Liver (tissue), 9 donors: ENCODE results near the gene XK. TPM values are rescaled to one million over a fixed set of nuclear protein-coding genes. Genes with fewer than 3 reads are reported as not detected.

Source experiments
- DNase-seq: peaks from one replicate; pipeline ENCODE4 v3.0.0-alpha.2; 2017; ENCODE audit warnings: low spot score
- H3K27ac ChIP-seq, 2 donors: one replicate each; pipeline ENCODE4 v1.7.0; 2013; ENCODE audit warnings: inconsistent platforms in 2 of 2, low read length in 2 of 2, control low read depth in 1 of 2, low read depth in 1 of 2, mild to moderate bottlenecking in 1 of 2
- H3K27me3 ChIP-seq, 4 donors: one replicate each; pipeline versions ENCODE4 v1.6.1 to v1.7.0; 2013; ENCODE audit warnings: low read length in 3 of 4, inconsistent platforms in 1 of 4, mild to moderate bottlenecking in 1 of 4, moderate library complexity in 1 of 4; ENCODE audit not compliant: control insufficient read depth in 4 of 4, insufficient read depth in 4 of 4
- H3K36me3 ChIP-seq, 4 donors: one replicate each; pipeline versions ENCODE4 v1.6.1 to v1.7.0; 2013; ENCODE audit warnings: low read length in 3 of 4, mild to moderate bottlenecking in 3 of 4, low read depth in 1 of 4, moderate library complexity in 1 of 4; ENCODE audit not compliant: control insufficient read depth in 4 of 4, insufficient read depth in 3 of 4
- H3K4me1 ChIP-seq, 4 donors: one replicate each; pipeline versions ENCODE4 v1.6.1 to v1.7.0; 2013; ENCODE audit warnings: low read length in 3 of 4, mild to moderate bottlenecking in 3 of 4, moderate library complexity in 1 of 4; ENCODE audit not compliant: control insufficient read depth in 4 of 4, insufficient read depth in 4 of 4
- H3K4me3 ChIP-seq, 3 donors: one replicate each; pipeline versions ENCODE4 v1.6.1 to v1.7.0; 2013; ENCODE audit warnings: low read length in 3 of 3, control low read depth in 1 of 3, low read depth in 1 of 3, mild to moderate bottlenecking in 1 of 3
- H3K9ac ChIP-seq, 2 donors: one replicate each; pipeline ENCODE4 v1.7.0; 2013; ENCODE audit warnings: low read length in 2 of 2, mild to moderate bottlenecking in 2 of 2, moderate library complexity in 2 of 2, control low read depth in 1 of 2, low read depth in 1 of 2
- H3K9me3 ChIP-seq, 4 donors: one replicate each; pipeline versions ENCODE4 v1.6.1 to v1.7.0; 2013; ENCODE audit warnings: low read length in 3 of 4; ENCODE audit not compliant: control insufficient read depth in 4 of 4
- EGR1 ChIP-seq, 2 donors: IDR thresholded peaks; 2 replicates each; pipeline ENCODE4 v1.6.1; 2016 to 2018; ENCODE audit warnings: antibody characterized with exemption in 2 of 2, low read depth in 2 of 2
- FOXA1 ChIP-seq: IDR thresholded peaks from 2 replicates; pipeline ENCODE4 v1.6.1; 2016; ENCODE audit warnings: antibody characterized with exemption
- FOXA2 ChIP-seq: IDR thresholded peaks from 2 replicates; pipeline ENCODE4 v1.6.1; 2016; ENCODE audit warnings: antibody characterized with exemption
- GABPA ChIP-seq, 2 donors: IDR thresholded peaks in 1 of 2; conservative IDR thresholded peaks in 1 of 2; 2 replicates each; pipeline ENCODE4 v1.6.1; 2016; ENCODE audit warnings: antibody characterized with exemption in 2 of 2, mild to moderate bottlenecking in 1 of 2, moderate library complexity in 1 of 2
- HNF4A ChIP-seq, 2 donors: conservative IDR thresholded peaks; 2 replicates each; pipeline ENCODE4 v1.6.1; 2016; ENCODE audit warnings: antibody characterized with exemption in 2 of 2, mild to moderate bottlenecking in 2 of 2
- HNF4G ChIP-seq: IDR thresholded peaks from 2 replicates; pipeline ENCODE4 v1.6.1; 2016; ENCODE audit warnings: antibody characterized with exemption
- JUND ChIP-seq, 2 donors: IDR thresholded peaks; 2 replicates each; pipeline ENCODE4 v1.6.1; 2016; ENCODE audit warnings: antibody characterized with exemption in 2 of 2
- NR2F2 ChIP-seq: IDR thresholded peaks from 2 replicates; pipeline ENCODE4 v1.6.1; 2016; ENCODE audit warnings: antibody characterized with exemption
- RXRA ChIP-seq, 2 donors: IDR thresholded peaks; 2 replicates each; pipeline ENCODE4 v1.6.1; 2017 to 2018; ENCODE audit warnings: antibody characterized with exemption in 2 of 2, mild to moderate bottlenecking in 1 of 2
- SP1 ChIP-seq: IDR thresholded peaks from 2 replicates; pipeline ENCODE4 v1.6.1; 2018; ENCODE audit warnings: antibody characterized with exemption, mild to moderate bottlenecking
- TAF1 ChIP-seq: conservative IDR thresholded peaks from 2 replicates; pipeline ENCODE4 v1.6.1; 2016; ENCODE audit warnings: antibody characterized with exemption, mild to moderate bottlenecking
- YY1 ChIP-seq: IDR thresholded peaks from 2 replicates; pipeline ENCODE4 v1.6.1; 2016; ENCODE audit warnings: antibody characterized with exemption, mild to moderate bottlenecking
- WGBS: extraction: QIAGEN DNeasy Blood & Tissue Kit; methylation state at CpG from one replicate; pipeline ENCODE4 v1.1.7; 2013; 5-methylcytosine and 5-hydroxymethylcytosine counted together
- polyA plus RNA-seq, 2 donors: library from polyadenylated mRNA; stranded (reverse) in 1 of 2; unstranded in 1 of 2; fragments of 200-250 nt in 1 of 2; fragments of >200 nt in 1 of 2; fragmentation: Nextera tagmentation in 1 of 2; extraction: Ambion mirVana in 1 of 2; gene quantifications; one replicate each; pipeline versions ENCODE4 v1.2.1 to v1.2.3, GENCODE V29; 2013 to 2015
- total RNA-seq, 2 donors: library from RNA; depleted of rRNA; stranded (reverse); fragments of >200 nt; gene quantifications; one replicate each; pipeline ENCODE4 v1.2.3, GENCODE V29; 2014
- TF ChIP-seq, protein P1 (sequence below): fragments of 150-350 bp; IDR thresholded peaks from 2 replicates; pipeline ENCODE4 v1.5.1; 2017; ENCODE audit warnings: improper control_type of control experiment, low read depth, low read length; ENCODE audit not compliant: missing input control
- TF ChIP-seq, protein P2 (sequence below): IDR thresholded peaks from 2 replicates; pipeline ENCODE4 v1.6.1; 2016; ENCODE audit warnings: antibody characterized with exemption
- TF ChIP-seq, protein P3 (sequence below): IDR thresholded peaks from 2 replicates; pipeline ENCODE4 v1.6.1; 2016; ENCODE audit warnings: antibody characterized with exemption
- TF ChIP-seq, protein P4 (sequence below): IDR thresholded peaks from 2 replicates; pipeline ENCODE4 v1.6.1; 2016; ENCODE audit warnings: antibody characterized with exemption, mild to moderate bottlenecking
- TF ChIP-seq, protein P5 (sequence below): IDR thresholded peaks from 2 replicates; pipeline ENCODE4 v1.6.1; 2016; ENCODE audit warnings: antibody characterized with exemption
- donor health status: healthy.
- donor health status: healthy.
- donor health status: healthy.
- donor health status: healthy.
- donor health status: healthy.

XK gene
- total and polyA plus RNA-seq, 4 donors = 0.83 to 68.4 (median 2.0) TPM

DNA sequence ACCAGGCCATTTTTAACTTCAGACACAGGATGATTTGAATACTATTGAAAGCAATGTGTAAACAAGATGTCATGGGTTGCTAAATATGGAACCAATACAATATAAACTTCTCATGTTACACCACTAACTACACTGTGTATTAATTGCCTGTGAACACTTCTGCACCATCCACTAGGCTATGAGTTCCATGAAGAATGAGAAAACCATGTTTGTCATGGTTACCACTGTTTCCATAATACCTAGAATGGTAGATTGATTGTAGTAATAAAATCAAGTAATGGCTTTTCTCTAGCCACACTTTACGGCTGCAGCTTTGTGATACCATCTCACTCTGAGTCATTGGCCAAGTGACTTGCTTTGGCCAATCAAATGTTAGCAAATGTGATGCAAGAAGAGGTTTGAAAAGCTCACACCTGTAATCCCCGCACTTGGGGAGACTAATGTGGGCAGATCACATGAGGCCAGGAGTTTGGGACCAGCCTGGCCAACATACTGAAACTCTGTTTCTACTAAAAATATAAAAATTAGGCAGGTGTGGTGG, 74.4 kb downstream of the XK start:
- Histone ChIP-seq H3K9me3 (no peaks in the 10 kb centered on the region), H3K36me3 (no peaks in the 10 kb centered on the region), H3K4me3 (no peak overlapping the region), H3K27me3 (no peaks in the 10 kb centered on the region), H3K4me1 (no peaks in the 10 kb centered on the region), H3K9ac (no peak overlapping the region), H3K27ac (no peak overlapping the region)
- 94% methylated on average over 2 of the region's 2 CpGs for WGBS
- TF ChIP-seq, protein P1, sequence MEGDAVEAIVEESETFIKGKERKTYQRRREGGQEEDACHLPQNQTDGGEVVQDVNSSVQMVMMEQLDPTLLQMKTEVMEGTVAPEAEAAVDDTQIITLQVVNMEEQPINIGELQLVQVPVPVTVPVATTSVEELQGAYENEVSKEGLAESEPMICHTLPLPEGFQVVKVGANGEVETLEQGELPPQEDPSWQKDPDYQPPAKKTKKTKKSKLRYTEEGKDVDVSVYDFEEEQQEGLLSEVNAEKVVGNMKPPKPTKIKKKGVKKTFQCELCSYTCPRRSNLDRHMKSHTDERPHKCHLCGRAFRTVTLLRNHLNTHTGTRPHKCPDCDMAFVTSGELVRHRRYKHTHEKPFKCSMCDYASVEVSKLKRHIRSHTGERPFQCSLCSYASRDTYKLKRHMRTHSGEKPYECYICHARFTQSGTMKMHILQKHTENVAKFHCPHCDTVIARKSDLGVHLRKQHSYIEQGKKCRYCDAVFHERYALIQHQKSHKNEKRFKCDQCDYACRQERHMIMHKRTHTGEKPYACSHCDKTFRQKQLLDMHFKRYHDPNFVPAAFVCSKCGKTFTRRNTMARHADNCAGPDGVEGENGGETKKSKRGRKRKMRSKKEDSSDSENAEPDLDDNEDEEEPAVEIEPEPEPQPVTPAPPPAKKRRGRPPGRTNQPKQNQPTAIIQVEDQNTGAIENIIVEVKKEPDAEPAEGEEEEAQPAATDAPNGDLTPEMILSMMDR = no peak
- TF ChIP-seq YY1 (no peak), RXRA (IDR thresholded peaks at IDR 0.05) (no peak), FOXA1 (no peak), HNF4A (conservative IDR thresholded peaks at IDR 0.05) (no peak), GABPA (IDR thresholded peaks at IDR 0.05 in 1 of 2, conservative IDR thresholded peaks at IDR 0.05 in 1 of 2) (no peak), JUND (IDR thresholded peaks at IDR 0.05) (no peak), TAF1 (no peak), EGR1 (IDR thresholded peaks at IDR 0.05; ENCODE audit: low read depth in 2 of 2) (no peak), FOXA2 (no peak), SP1 (no peak), NR2F2 (no peak), HNF4G (no peak)
- TF ChIP-seq, protein P2, sequence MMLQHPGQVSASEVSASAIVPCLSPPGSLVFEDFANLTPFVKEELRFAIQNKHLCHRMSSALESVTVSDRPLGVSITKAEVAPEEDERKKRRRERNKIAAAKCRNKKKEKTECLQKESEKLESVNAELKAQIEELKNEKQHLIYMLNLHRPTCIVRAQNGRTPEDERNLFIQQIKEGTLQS = no peak
- TF ChIP-seq, protein P3, sequence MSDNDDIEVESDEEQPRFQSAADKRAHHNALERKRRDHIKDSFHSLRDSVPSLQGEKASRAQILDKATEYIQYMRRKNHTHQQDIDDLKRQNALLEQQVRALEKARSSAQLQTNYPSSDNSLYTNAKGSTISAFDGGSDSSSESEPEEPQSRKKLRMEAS = no peak
- TF ChIP-seq, protein P4, sequence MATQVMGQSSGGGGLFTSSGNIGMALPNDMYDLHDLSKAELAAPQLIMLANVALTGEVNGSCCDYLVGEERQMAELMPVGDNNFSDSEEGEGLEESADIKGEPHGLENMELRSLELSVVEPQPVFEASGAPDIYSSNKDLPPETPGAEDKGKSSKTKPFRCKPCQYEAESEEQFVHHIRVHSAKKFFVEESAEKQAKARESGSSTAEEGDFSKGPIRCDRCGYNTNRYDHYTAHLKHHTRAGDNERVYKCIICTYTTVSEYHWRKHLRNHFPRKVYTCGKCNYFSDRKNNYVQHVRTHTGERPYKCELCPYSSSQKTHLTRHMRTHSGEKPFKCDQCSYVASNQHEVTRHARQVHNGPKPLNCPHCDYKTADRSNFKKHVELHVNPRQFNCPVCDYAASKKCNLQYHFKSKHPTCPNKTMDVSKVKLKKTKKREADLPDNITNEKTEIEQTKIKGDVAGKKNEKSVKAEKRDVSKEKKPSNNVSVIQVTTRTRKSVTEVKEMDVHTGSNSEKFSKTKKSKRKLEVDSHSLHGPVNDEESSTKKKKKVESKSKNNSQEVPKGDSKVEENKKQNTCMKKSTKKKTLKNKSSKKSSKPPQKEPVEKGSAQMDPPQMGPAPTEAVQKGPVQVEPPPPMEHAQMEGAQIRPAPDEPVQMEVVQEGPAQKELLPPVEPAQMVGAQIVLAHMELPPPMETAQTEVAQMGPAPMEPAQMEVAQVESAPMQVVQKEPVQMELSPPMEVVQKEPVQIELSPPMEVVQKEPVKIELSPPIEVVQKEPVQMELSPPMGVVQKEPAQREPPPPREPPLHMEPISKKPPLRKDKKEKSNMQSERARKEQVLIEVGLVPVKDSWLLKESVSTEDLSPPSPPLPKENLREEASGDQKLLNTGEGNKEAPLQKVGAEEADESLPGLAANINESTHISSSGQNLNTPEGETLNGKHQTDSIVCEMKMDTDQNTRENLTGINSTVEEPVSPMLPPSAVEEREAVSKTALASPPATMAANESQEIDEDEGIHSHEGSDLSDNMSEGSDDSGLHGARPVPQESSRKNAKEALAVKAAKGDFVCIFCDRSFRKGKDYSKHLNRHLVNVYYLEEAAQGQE = no peak
- no peak for DNase-seq

DNA sequence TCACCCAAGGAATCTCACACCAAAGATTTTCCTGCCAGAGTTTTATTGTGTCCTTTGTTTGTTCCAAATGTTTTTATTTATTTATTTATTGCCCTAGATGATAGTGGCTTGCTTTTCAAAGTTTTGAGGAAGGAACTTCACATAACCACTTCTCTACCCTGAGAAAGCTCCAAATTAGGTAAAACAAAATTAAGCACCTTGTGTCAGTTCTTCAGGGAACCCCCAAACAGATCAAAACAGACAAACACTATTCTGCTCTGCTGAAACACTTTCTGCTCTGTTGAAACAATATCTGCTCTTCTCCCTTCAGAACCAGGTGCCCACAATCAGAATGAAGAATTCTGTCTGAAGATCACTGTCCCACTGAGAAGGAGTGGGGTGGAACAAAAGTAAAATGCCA, 77.8 kb downstream of the XK start:
- no peaks in the 10 kb centered on the region for H3K4me1 ChIP-seq
- H3K36me3 ChIP-seq = no peaks in the 10 kb centered on the region
- H3K9ac ChIP-seq = no peak overlapping the region
- TF ChIP-seq, protein P2 = no peak
- TF ChIP-seq HNF4A (conservative IDR thresholded peaks at IDR 0.05) (no peak), EGR1 (IDR thresholded peaks at IDR 0.05; ENCODE audit: low read depth in 2 of 2) (no peak), JUND (IDR thresholded peaks at IDR 0.05) (no peak), FOXA1 (no peak), HNF4G (no peak), FOXA2 (no peak), YY1 (no peak), RXRA (IDR thresholded peaks at IDR 0.05) (no peak), TAF1 (no peak)
- TF ChIP-seq, protein P1 = no peak
- TF ChIP-seq, protein P5, sequence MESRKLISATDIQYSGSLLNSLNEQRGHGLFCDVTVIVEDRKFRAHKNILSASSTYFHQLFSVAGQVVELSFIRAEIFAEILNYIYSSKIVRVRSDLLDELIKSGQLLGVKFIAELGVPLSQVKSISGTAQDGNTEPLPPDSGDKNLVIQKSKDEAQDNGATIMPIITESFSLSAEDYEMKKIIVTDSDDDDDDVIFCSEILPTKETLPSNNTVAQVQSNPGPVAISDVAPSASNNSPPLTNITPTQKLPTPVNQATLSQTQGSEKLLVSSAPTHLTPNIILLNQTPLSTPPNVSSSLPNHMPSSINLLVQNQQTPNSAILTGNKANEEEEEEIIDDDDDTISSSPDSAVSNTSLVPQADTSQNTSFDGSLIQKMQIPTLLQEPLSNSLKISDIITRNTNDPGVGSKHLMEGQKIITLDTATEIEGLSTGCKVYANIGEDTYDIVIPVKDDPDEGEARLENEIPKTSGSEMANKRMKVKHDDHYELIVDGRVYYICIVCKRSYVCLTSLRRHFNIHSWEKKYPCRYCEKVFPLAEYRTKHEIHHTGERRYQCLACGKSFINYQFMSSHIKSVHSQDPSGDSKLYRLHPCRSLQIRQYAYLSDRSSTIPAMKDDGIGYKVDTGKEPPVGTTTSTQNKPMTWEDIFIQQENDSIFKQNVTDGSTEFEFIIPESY = no peak
- TF ChIP-seq, protein P3 = no peak
- H3K27me3 ChIP-seq = no peaks in the 10 kb centered on the region
- H3K27ac ChIP-seq = no peak overlapping the region
- H3K4me3 ChIP-seq = no peak overlapping the region
- H3K9me3 ChIP-seq = no peaks in the 10 kb centered on the region
- no peak for DNase-seq
